IMR-90 (cell line): ENCODE results near the gene KRTAP10-3.

Experiments
- MAFK ChIP-seq: IDR thresholded peaks from 2 replicates; pipeline ENCODE4 v1.6.1; 2012; ENCODE audit warnings: low read depth, low read length, improper control_type of control experiment
- MAZ ChIP-seq: IDR thresholded peaks from 2 replicates; pipeline ENCODE4 v1.6.1; 2012; ENCODE audit warnings: low read depth, mild to moderate bottlenecking, low read length, improper control_type of control experiment, moderate library complexity, borderline replicate concordance
- POLR2A ChIP-seq: IDR thresholded peaks from 2 replicates; pipeline ENCODE4 v1.6.1; 2012; ENCODE audit warnings: mild to moderate bottlenecking, low read depth, low read length
- RAD21 ChIP-seq: IDR thresholded peaks from 2 replicates; pipeline ENCODE4 v1.6.1; 2012; ENCODE audit warnings: low read length, improper control_type of control experiment
- TF ChIP-seq, protein P1 (sequence below): conservative IDR thresholded peaks from 2 replicates; pipeline ENCODE4 v1.5.1; 2012; ENCODE audit warnings: mild to moderate bottlenecking, low read depth, low read length, improper control_type of control experiment

DNA sequence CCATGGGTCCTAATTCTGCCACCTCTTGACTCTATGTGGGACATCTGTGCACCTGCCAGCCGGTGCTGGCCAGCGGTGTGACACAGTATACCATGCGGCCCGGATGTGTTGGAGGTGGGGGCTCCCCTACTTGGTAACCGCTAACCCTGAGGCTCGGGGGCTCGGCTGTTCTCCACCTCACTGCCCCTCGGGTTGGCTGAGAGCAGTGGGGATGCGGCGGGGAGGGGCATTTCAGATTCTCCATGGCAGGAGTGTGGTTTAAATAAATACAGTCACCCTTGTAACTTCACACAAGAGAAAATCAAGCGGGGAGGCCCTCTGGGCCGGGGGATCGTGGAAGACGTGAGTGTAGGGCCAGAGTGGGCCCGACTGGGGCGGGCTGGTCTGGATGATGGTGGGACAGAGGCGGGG is 29.6 kb downstream of the KRTAP10-3 start:
- TF ChIP-seq RAD21 (no peak), MAFK (no peak), MAZ (no peak), POLR2A (no peak)
- TF ChIP-seq, protein P1, sequence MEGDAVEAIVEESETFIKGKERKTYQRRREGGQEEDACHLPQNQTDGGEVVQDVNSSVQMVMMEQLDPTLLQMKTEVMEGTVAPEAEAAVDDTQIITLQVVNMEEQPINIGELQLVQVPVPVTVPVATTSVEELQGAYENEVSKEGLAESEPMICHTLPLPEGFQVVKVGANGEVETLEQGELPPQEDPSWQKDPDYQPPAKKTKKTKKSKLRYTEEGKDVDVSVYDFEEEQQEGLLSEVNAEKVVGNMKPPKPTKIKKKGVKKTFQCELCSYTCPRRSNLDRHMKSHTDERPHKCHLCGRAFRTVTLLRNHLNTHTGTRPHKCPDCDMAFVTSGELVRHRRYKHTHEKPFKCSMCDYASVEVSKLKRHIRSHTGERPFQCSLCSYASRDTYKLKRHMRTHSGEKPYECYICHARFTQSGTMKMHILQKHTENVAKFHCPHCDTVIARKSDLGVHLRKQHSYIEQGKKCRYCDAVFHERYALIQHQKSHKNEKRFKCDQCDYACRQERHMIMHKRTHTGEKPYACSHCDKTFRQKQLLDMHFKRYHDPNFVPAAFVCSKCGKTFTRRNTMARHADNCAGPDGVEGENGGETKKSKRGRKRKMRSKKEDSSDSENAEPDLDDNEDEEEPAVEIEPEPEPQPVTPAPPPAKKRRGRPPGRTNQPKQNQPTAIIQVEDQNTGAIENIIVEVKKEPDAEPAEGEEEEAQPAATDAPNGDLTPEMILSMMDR: no peak
